Neural cell (in vitro differentiated cells): Measurements from ENCODE around the gene PTPRK. TPM values are rescaled to one million over a fixed set of nuclear protein-coding genes. Genes with fewer than 3 reads are reported as not detected.

Experiments used
- H2AFZ ChIP-seq: fragments of 200-600, 300-800 bp; sonication (generic), shearing (Covaris generic); 2 replicates; pipeline ENCODE4 v1.6.0; 2014; ENCODE audit warnings: low read depth, mild to moderate bottlenecking, antibody characterized with exemption, low read length, moderate library complexity
- H3F3A ChIP-seq: fragments of 200-600 bp; shearing (Covaris generic); 2 replicates; pipeline ENCODE4 v1.6.1; 2016; ENCODE audit warnings: mild to moderate bottlenecking, moderate library complexity, mixed read lengths, antibody characterized with exemption, low read length; ENCODE audit not compliant: insufficient read depth, poor library complexity, severe bottlenecking
- H3K27ac ChIP-seq: fragments of 200-600, 300-800 bp; sonication (generic), shearing (Covaris generic); 2 replicates; pipeline ENCODE4 v1.5.1; 2014; ENCODE audit warnings: mild to moderate bottlenecking, low read length, moderate library complexity
- H3K27me3 ChIP-seq: fragments of 300-800, 200-600 bp; sonication (generic), shearing (Covaris generic); 2 replicates; pipeline ENCODE4 v1.6.0; 2014; ENCODE audit warnings: mild to moderate bottlenecking, low read depth, low read length, moderate library complexity; ENCODE audit not compliant: insufficient read depth
- H3K36me3 ChIP-seq: fragments of 300-800, 200-600 bp; sonication (generic), shearing (Covaris generic); 2 replicates; pipeline ENCODE4 v1.5.1; 2014; ENCODE audit warnings: mild to moderate bottlenecking, antibody characterized with exemption, low read length, moderate library complexity; ENCODE audit not compliant: insufficient read depth
- H3K4me2 ChIP-seq: fragments of 300-800, 200-600 bp; sonication (generic), shearing (Covaris generic); 2 replicates; pipeline ENCODE4 v1.6.0; 2014; ENCODE audit warnings: mild to moderate bottlenecking, low read length
- H3K4me3 ChIP-seq: fragments of 300-800, 200-600 bp; sonication (generic), shearing (Covaris generic); 2 replicates; pipeline ENCODE4 v1.5.1; 2014; ENCODE audit warnings: mild to moderate bottlenecking, low read length, moderate library complexity
- H3K79me2 ChIP-seq: fragments of 200-600 bp; shearing (Covaris generic); replicated peaks from 2 replicates; pipeline ENCODE4 v1.6.0; 2014; ENCODE audit warnings: mild to moderate bottlenecking, low read length, moderate library complexity; ENCODE audit not compliant: insufficient read depth
- H3K9ac ChIP-seq: fragments of 300-800, 200-600 bp; sonication (generic), shearing (Covaris generic); 2 replicates; pipeline ENCODE4 v1.6.1; 2016; ENCODE audit warnings: mild to moderate bottlenecking, low read length, mixed read lengths
- H3K9me2 ChIP-seq: fragments of 200-600 bp; shearing (Covaris generic); 2 replicates; pipeline ENCODE4 v1.6.1; 2016; ENCODE audit warnings: mild to moderate bottlenecking, low read length, mixed read lengths; ENCODE audit not compliant: insufficient read depth
- H3K9me3 ChIP-seq: fragments of 200-600, 300-800 bp; sonication (generic), shearing (Covaris generic); 2 replicates; pipeline ENCODE4 v1.6.1; 2016; ENCODE audit warnings: mild to moderate bottlenecking, mixed run types, low read length, moderate library complexity, mixed read lengths
- H4K20me1 ChIP-seq: fragments of 200-600 bp; shearing (Covaris generic); 2 replicates; pipeline ENCODE4 v1.6.1; 2016; ENCODE audit warnings: mild to moderate bottlenecking, mixed run types; ENCODE audit not compliant: insufficient read depth
- CTCF ChIP-seq: fragments of 450-650 bp; IDR thresholded peaks from 2 replicates; pipeline ENCODE4 v1.5.1; 2014; ENCODE audit warnings: antibody characterized with exemption, mild to moderate bottlenecking, moderate library complexity; ENCODE audit not compliant: poor library complexity, severe bottlenecking
- EP300 ChIP-seq: fragments of 450-650 bp; conservative IDR thresholded peaks from 2 replicates; pipeline ENCODE4 v1.6.1; 2014; ENCODE audit warnings: antibody characterized with exemption, mild to moderate bottlenecking, moderate library complexity; ENCODE audit not compliant: poor library complexity, severe bottlenecking
- EZH2 ChIP-seq: fragments of 200-600, 300-800 bp; shearing (Covaris generic), sonication (generic); IDR thresholded peaks from 2 replicates; pipeline ENCODE4 v1.6.1; 2014; ENCODE audit warnings: antibody characterized with exemption, low read length, borderline replicate concordance, mild to moderate bottlenecking; ENCODE audit not compliant: insufficient read depth, poor library complexity, severe bottlenecking
- MXI1 ChIP-seq: fragments of 450-650 bp; conservative IDR thresholded peaks from 2 replicates; pipeline ENCODE4 v1.6.1; 2014; ENCODE audit warnings: antibody characterized with exemption, mild to moderate bottlenecking; ENCODE audit not compliant: poor library complexity, severe bottlenecking
- POLR2AphosphoS5 ChIP-seq: IDR thresholded peaks from 2 replicates; pipeline ENCODE4 v1.6.1; 2012
- RAD21 ChIP-seq: fragments of 450-650 bp; conservative IDR thresholded peaks from 2 replicates; pipeline ENCODE4 v1.6.1; 2014; ENCODE audit warnings: antibody characterized with exemption, mild to moderate bottlenecking, moderate library complexity
- REST ChIP-seq: IDR thresholded peaks from 2 replicates; pipeline ENCODE4 v1.6.1; 2012; ENCODE audit warnings: borderline replicate concordance
- SMC3 ChIP-seq: fragments of 450-650 bp; conservative IDR thresholded peaks from 2 replicates; pipeline ENCODE4 v1.6.1; 2014; ENCODE audit warnings: antibody characterized with exemption, mild to moderate bottlenecking, moderate library complexity; ENCODE audit not compliant: poor library complexity
- TAF1 ChIP-seq: IDR thresholded peaks from 2 replicates; pipeline ENCODE4 v1.6.1; 2012; ENCODE audit warnings: low read depth
- polyA plus RNA-seq: library from polyadenylated mRNA; depleted of rRNA; stranded (reverse); fragments of >200 nt; gene quantifications from 2 replicates; pipeline ENCODE4 v1.2.3, GENCODE V29; 2014

Gene PTPRK
- polyA plus RNA-seq, 1 donor from 2014 or later, result 10.4 TPM

- Histone ChIP-seq H3K27ac (no peak overlapping the region), H3K4me3 (no peak overlapping the region), H3K9ac (no peak overlapping the region), H3F3A (no peaks in the 10 kb centered on the region), H3K36me3 (no peaks in the 10 kb centered on the region), H3K4me2 (no peak overlapping the region), H3K9me3 (no peaks in the 10 kb centered on the region), H4K20me1 (no peaks in the 10 kb centered on the region), H3K9me2 (no peaks in the 10 kb centered on the region), H2AFZ (no peak overlapping the region), H3K79me2 (no peaks in the 10 kb centered on the region), H3K27me3 (no peaks in the 10 kb centered on the region)
- TF ChIP-seq RAD21 (no peak), MXI1 (no peak), EZH2 (no peak), EP300 (no peak), REST (no peak), TAF1 (no peak), SMC3 (no peak), CTCF (no peak), POLR2AphosphoS5 (no peak)
Observed at GRCh38 chr6:128139519-128139918, 380.9 kb downstream of the PTPRK start.

- peak; percentile 36 for TF ChIP-seq REST
- TF ChIP-seq CTCF, result no peak
- TF ChIP-seq POLR2AphosphoS5, result peak; percentile 72
- TF ChIP-seq EP300, result peak; percentile 76
- Histone ChIP-seq H3F3A (no peaks in the 10 kb centered on the region), H3K9ac (no peak overlapping the region), H3K27ac (no peak overlapping the region), H2AFZ (no peak overlapping the region), H3K9me2 (no peaks in the 10 kb centered on the region), H3K79me2 (no peaks in the 10 kb centered on the region), H3K4me2 (no peak overlapping the region), H3K9me3 (no peaks in the 10 kb centered on the region), H3K27me3 (no peaks in the 10 kb centered on the region), H4K20me1 (no peaks in the 10 kb centered on the region), H3K36me3 (no peaks in the 10 kb centered on the region), H3K4me3 (no peak overlapping the region)
Observed at GRCh38 chr6:128138694-128139093, 381.7 kb downstream of the PTPRK start.
